Uterus (tissue), 2 donors: ENCODE data around the gene ZNF101.

ENCODE experiments used
- CTCF ChIP-seq, 4 experiments: fragments of 200-600 bp in 2 of 4; fragments of 450-650 bp in 2 of 4; sonication (generic) in 2 of 4; IDR thresholded peaks; one replicate each; pipeline ENCODE4 v1.5.1; 2016 to 2019; ENCODE audit warnings: antibody characterized with exemption in 4 of 4, mild to moderate bottlenecking in 2 of 4, moderate library complexity in 1 of 4
- POLR2A ChIP-seq, 2 donors: fragments of 450-650 bp; IDR thresholded peaks; one replicate each; pipeline ENCODE4 v1.6.1; 2016; ENCODE audit warnings: antibody characterized with exemption in 2 of 2, mild to moderate bottlenecking in 1 of 2, moderate library complexity in 1 of 2

- TF ChIP-seq CTCF (IDR thresholded peaks at IDR 0.05) (no peak), POLR2A (IDR thresholded peaks at IDR 0.05) (no peak)
Measured at GRCh38 chr19:19662871-19663255, 5.8 kb upstream of the ZNF101 start.
